ENCODE data around the gene MANBA.
"Not testable (repeated sequence)": the region's sequence is repeated elsewhere in the genome, so short reads cannot be mapped to it uniquely, and the experiment has no call there.

The MANBA gene

GRCh38 chr4:102620697-102621497 is 139.9 kb downstream of the MANBA start:
- no peak for DNase-seq (ENCODE audit: low read depth in 2 of 2)

- DNase-seq (ENCODE audit: low read depth in 2 of 2), result not testable (repeated sequence)
These were observed 140.8 kb downstream of the MANBA start for GRCh38 chr4:102619776-102620631.

GRCh38 chr4:102619021-102619420 is 141.7 kb downstream of the MANBA start:
- DNase-seq (ENCODE audit: low read depth in 2 of 2), result not testable (repeated sequence)

- DNase-seq (ENCODE audit: low read depth in 2 of 2), result no peak
These were observed 144.1 kb downstream of the MANBA start for GRCh38 chr4:102616636-102617035.

GRCh38 chr4:102614801-102615200 is 146.0 kb downstream of the MANBA start:
- no peak for DNase-seq (ENCODE audit: low read depth in 2 of 2)

GRCh38 chr4:102612824-102613366 is 147.9 kb downstream of the MANBA start:
- no peak for DNase-seq (ENCODE audit: low read depth in 2 of 2)

- no peak for DNase-seq (ENCODE audit: low read depth in 2 of 2)
These were observed 148.6 kb downstream of the MANBA start for GRCh38 chr4:102612210-102612609.

GRCh38 chr4:102610476-102610875 is 150.3 kb downstream of the MANBA start:
- no peak for DNase-seq (ENCODE audit: low read depth in 2 of 2)

GRCh38 chr4:102610007-102610406 is 150.8 kb downstream of the MANBA start:
- DNase-seq (ENCODE audit: low read depth in 2 of 2), result no peak

- DNase-seq (ENCODE audit: low read depth in 2 of 2), result no peak
These were observed 152.6 kb downstream of the MANBA start for GRCh38 chr4:102608190-102608589.

GRCh38 chr4:102606846-102607450 is 153.8 kb downstream of the MANBA start:
- DNase-seq (ENCODE audit: low read depth in 2 of 2), result no peak

GRCh38 chr4:102606261-102606660 is 154.5 kb downstream of the MANBA start:
- DNase-seq (ENCODE audit: low read depth in 2 of 2), result no peak

- no peak for DNase-seq (ENCODE audit: low read depth in 2 of 2)
These were observed 156.4 kb downstream of the MANBA start for GRCh38 chr4:102604222-102604940.

GRCh38 chr4:102601586-102602227 is 159.1 kb downstream of the MANBA start:
- no peak for DNase-seq (ENCODE audit: low read depth in 2 of 2)

GRCh38 chr4:102600689-102601088 is 160.1 kb downstream of the MANBA start:
- DNase-seq (ENCODE audit: low read depth in 2 of 2), result no peak

- no peak for DNase-seq (ENCODE audit: low read depth in 2 of 2)
These were observed 160.9 kb downstream of the MANBA start for GRCh38 chr4:102599886-102600285.

GRCh38 chr4:102599455-102599854 is 161.3 kb downstream of the MANBA start:
- DNase-seq (ENCODE audit: low read depth in 2 of 2), result no peak

GRCh38 chr4:102598762-102599374 is 161.9 kb downstream of the MANBA start:
- DNase-seq (ENCODE audit: low read depth in 2 of 2), result no peak

- DNase-seq (ENCODE audit: low read depth in 2 of 2), result no peak
These were observed 162.5 kb downstream of the MANBA start for GRCh38 chr4:102598086-102598761.

- no peak for DNase-seq (ENCODE audit: low read depth in 2 of 2)
These were observed 164.2 kb downstream of the MANBA start for GRCh38 chr4:102596532-102596931.

All from stimulated activated CD8-positive, alpha-beta memory T cell treated with anti-CD3 and anti-CD28 coated beads, Interleukin-15, amount 100 ng/mL, for 4 hours (primary cell).